Spinal cord (tissue), 10 donors: ENCODE results near the gene TSACC. TPM values are rescaled to one million over a fixed set of nuclear protein-coding genes. Genes with fewer than 3 reads are reported as not detected.

Source experiments
- DNase-seq, 6 donors: peaks; one replicate each; pipeline versions ENCODE4 v3.0.0 to v3.0.0-alpha.2; 2013 to 2015; ENCODE audit warnings: low spot score in 6 of 6, low read depth in 4 of 6
- H3K27ac ChIP-seq: one replicate; pipeline ENCODE4 v1.5.1; 2013; ENCODE audit warnings: low read depth, low read length, control low read depth
- H3K27me3 ChIP-seq: one replicate; pipeline ENCODE4 v1.6.1; 2013; ENCODE audit warnings: low read length; ENCODE audit not compliant: control insufficient read depth, insufficient read depth
- H3K36me3 ChIP-seq: one replicate; pipeline ENCODE4 v1.6.1; 2013; ENCODE audit warnings: low read length; ENCODE audit not compliant: control insufficient read depth, insufficient read depth
- H3K4me1 ChIP-seq: one replicate; pipeline ENCODE4 v1.6.1; 2013; ENCODE audit warnings: low read length; ENCODE audit not compliant: control insufficient read depth, insufficient read depth
- H3K4me3 ChIP-seq: one replicate; pipeline ENCODE4 v1.5.1; 2013; ENCODE audit warnings: low read depth, low read length, control low read depth
- H3K9me3 ChIP-seq: one replicate; pipeline ENCODE4 v1.6.1; 2013; ENCODE audit warnings: low read length; ENCODE audit not compliant: control insufficient read depth, insufficient read depth
- WGBS: methylation state at CpG from one replicate; pipeline ENCODE4 v1.1.5; 2013; ENCODE audit warnings: missing lambda C conversion rate; ENCODE audit not compliant: insufficient coverage; 5-methylcytosine and 5-hydroxymethylcytosine counted together
- polyA plus RNA-seq, 2 donors: library from polyadenylated mRNA; unstranded; fragments of 120-200 nt; gene quantifications; one replicate each; pipeline ENCODE4 v1.2.1, GENCODE V29; 2013; ENCODE audit not compliant: insufficient read length in 2 of 2
- total RNA-seq, 2 donors: library from RNA; depleted of rRNA in 1 of 2; stranded (reverse); fragments of 120-200 nt in 1 of 2; fragments of >200 nt in 1 of 2; gene quantifications; one replicate each; pipeline versions ENCODE4 v1.2.3 to v1.2.4, GENCODE V29; 2013 to 2014
- donor health status: healthy.

Gene TSACC
- total and polyA plus RNA-seq, 4 donors, result 0.79 to 1.7 TPM; not detected in 2

DNA sequence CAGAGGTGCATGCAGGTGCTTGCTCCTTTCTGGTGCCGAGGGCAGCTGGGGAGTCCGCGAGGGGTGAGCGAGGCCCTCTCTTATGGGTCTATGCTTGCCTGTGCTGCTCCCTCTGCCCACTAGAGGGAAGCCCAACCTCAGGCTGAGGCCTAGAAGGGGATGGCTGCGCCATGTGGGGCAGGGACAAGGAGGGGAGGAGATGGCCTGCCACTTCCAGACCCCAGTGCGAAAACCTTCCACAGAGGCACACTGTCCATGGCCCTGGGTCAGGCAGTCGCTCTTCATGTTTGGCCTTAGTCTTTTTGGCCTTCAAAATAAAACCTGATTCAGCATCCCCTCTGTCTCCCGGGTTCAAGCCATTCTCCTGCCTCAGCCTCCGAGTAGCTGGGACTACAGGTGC is 44.7 kb downstream of the TSACC start:
- H3K4me1 ChIP-seq, result peaks cover 47% of the 10 kb centered on the region
- H3K4me3 ChIP-seq, result no peak overlapping the region
- peak in 3 of 6 donors; percentile 72 to 93 (median 92) for DNase-seq
- no peaks in the 10 kb centered on the region for H3K36me3 ChIP-seq
- H3K9me3 ChIP-seq, result no peaks in the 10 kb centered on the region
- WGBS, result 4% methylated on average over 7 of the region's 9 CpGs
- peaks cover 1% of the 10 kb centered on the region for H3K27me3 ChIP-seq
- no peak overlapping the region for H3K27ac ChIP-seq

- Histone ChIP-seq H3K4me3 (no peak overlapping the region), H3K27ac (no peak overlapping the region)
- no CpG with 5 or more reads among the region's 3 CpGs for WGBS
Measured at GRCh38 chr1:156384007-156384406, 45.7 kb downstream of the TSACC start.

DNA sequence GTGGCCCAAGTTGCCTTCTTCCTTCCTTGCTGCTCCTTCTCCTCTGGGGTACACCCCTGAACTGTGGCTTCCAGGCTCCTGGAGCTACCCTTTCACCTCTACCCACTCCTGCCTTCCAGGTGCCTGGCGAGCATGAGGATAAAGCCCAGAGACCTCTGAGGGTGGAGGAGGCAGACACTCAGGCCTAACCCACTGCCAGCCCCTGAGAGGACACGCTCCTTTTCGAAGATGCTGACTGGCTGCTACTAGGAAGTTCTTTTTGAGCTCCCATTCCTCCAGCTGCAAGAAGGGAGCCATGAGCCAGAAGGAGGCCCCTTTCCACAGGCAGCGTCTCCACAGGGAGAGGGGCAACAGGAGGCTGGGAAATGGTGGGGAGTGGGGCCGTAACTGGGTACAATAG is 46.3 kb downstream of the TSACC start:
- Histone ChIP-seq H3K27me3 (peaks cover 5% of the 10 kb centered on the region), H3K9me3 (no peaks in the 10 kb centered on the region), H3K4me3 (no peak overlapping the region), H3K4me1 (peaks cover 62% of the 10 kb centered on the region), H3K27ac (no peak overlapping the region), H3K36me3 (no peaks in the 10 kb centered on the region)
- WGBS, result 100% methylated on average over 2 of the region's 5 CpGs
- no peak for DNase-seq

More at GRCh38 chr1:156384007-156384406, 45.7 kb downstream of the TSACC start:
- H3K9me3 ChIP-seq, result no peaks in the 10 kb centered on the region
- H3K27me3 ChIP-seq, result peaks cover 5% of the 10 kb centered on the region
- peaks cover 56% of the 10 kb centered on the region for H3K4me1 ChIP-seq
- DNase-seq, result no peak
- H3K36me3 ChIP-seq, result no peaks in the 10 kb centered on the region

DNA sequence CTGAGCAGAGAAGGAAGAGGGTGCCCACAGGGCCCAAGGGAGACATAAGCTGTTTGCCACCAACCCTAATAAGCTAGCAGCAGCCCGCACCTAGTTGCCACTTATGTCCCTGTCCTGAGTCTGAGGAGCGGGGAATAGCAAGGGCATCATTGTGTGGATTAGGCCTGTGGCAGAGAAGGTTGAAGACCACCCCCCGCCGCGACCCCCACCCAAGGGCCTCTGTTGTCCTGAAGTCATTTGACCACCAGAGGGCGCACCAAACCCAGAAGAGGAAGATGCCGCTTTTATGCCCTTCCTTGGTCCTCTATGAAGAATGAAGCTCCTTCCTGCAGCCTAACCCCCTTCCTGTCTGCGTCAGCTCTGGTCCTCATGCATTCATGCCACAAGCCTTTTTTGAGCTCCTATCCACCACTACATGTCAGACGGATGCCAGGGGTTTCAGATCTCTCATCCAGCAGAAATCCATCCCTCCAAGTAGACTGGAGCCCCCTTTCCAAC is 47.3 kb downstream of the TSACC start:
- Histone ChIP-seq H3K9me3 (no peaks in the 10 kb centered on the region), H3K4me3 (no peak overlapping the region), H3K27ac (peak overlapping the region; percentile 11), H3K36me3 (no peaks in the 10 kb centered on the region), H3K27me3 (peaks cover 5% of the 10 kb centered on the region), H3K4me1 (peaks cover 72% of the 10 kb centered on the region)
- peak in 2 of 6 donors; percentile 93 to 96 for DNase-seq
- 2% methylated on average over 7 of the region's 9 CpGs for WGBS

- Histone ChIP-seq H3K9me3 (no peaks in the 10 kb centered on the region), H3K4me3 (no peak overlapping the region), H3K27me3 (peaks cover 5% of the 10 kb centered on the region), H3K27ac (peak overlapping the region; percentile 11), H3K4me1 (peaks cover 79% of the 10 kb centered on the region), H3K36me3 (no peaks in the 10 kb centered on the region)
- whole genome bisulfite sequencing, result 73% methylated on average over 3 of the region's 6 CpGs
- DNase-seq, result no peak
Measured at GRCh38 chr1:156386134-156386901, 48.0 kb downstream of the TSACC start.

GRCh38 chr1:156386949-156387869 is 48.9 kb downstream of the TSACC start:
- no peak overlapping the region for H3K4me3 ChIP-seq
- no peaks in the 10 kb centered on the region for H3K36me3 ChIP-seq
- no peak for DNase-seq
- peak overlapping the region; percentile 91 for H3K27ac ChIP-seq
- 71% methylated on average over 7 of the region's 8 CpGs for WGBS
- H3K27me3 ChIP-seq, result peaks cover 5% of the 10 kb centered on the region
- no peaks in the 10 kb centered on the region for H3K9me3 ChIP-seq
- H3K4me1 ChIP-seq, result peaks cover 88% of the 10 kb centered on the region

DNA sequence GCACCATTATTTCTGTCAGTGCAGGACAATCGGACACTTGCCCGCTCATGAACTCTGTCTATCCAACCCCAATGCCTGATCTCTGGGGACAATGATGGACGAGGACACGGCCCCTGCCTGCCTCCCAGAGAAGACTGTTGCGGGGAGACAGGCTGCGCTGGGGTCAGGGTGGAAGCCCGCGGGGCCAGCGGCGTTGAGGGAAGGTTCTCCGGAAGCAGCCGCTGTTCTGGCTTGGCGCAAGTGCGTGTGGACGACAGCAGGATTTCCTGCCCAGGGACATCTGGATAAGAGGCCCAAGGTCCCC is 49.5 kb downstream of the TSACC start:
- DNase-seq, result no peak
- H3K4me1 ChIP-seq, result peaks cover 89% of the 10 kb centered on the region

DNA sequence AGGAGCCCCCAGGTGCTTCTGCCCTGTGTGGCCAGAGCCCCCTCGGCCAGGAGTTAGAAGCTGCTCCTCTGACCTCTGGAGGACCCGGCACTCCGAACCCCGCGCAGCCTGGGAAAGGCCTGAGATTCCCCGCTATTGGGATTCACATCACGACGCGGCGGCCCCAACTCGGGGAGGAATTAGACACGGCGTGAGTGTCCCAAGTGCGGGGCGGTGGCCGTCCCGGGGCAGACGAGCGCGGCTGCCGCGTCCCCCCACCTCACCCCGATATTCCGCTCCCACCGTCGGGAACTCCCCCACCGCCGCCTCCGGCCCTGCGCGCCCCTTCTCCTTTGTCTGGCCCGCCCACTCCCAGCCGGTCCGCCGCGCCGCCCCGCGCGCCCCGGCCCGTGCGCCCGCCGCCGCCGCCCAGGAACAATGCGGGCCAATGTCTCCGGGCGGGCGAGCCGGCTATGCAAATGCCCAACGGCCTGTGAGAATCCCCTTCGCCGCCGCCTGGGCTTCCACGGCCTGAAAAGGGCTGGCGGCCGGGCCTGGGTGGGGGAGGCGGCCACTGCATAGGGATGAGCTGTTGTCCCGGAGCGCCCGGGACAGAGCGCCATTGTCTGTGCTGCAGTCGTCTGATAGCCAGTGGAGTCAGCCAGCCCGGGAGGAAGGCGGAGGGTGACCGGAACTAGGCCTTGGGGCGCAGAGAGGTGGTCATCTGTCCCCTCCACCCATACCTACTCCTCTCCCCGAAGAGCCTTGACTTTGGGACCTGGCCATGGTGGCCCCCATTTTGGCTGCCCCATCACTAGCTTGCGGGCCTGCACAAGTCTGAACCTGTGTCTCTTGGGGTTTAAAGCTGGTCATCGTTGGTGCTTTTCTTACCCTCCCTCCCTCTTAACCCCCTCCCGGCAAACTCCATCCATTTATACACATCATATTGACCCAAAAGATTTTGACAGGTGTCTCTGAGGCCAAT is 50.1 kb downstream of the TSACC start:
- H3K9me3 ChIP-seq, result no peaks in the 10 kb centered on the region
- DNase-seq, result peak in 3 of 6 donors; percentile 73 to 92 (median 89)
- peak overlapping the region; percentile 27 for H3K4me3 ChIP-seq
- WGBS, result 6% methylated on average over 73 of the region's 73 CpGs
- H3K27ac ChIP-seq, result peak overlapping the region; percentile 91
- H3K27me3 ChIP-seq, result peaks cover 5% of the 10 kb centered on the region
- peaks cover 89% of the 10 kb centered on the region for H3K4me1 ChIP-seq
- no peaks in the 10 kb centered on the region for H3K36me3 ChIP-seq

More for the DNA sequence above, 49.5 kb downstream of the TSACC start:
- Histone ChIP-seq H3K27ac (peak overlapping the region; percentile 91), H3K4me3 (peak overlapping the region; percentile 27), H3K27me3 (peaks cover 5% of the 10 kb centered on the region), H3K36me3 (no peaks in the 10 kb centered on the region), H3K9me3 (no peaks in the 10 kb centered on the region)
- WGBS, result 12% methylated on average over 15 of the region's 15 CpGs

DNA sequence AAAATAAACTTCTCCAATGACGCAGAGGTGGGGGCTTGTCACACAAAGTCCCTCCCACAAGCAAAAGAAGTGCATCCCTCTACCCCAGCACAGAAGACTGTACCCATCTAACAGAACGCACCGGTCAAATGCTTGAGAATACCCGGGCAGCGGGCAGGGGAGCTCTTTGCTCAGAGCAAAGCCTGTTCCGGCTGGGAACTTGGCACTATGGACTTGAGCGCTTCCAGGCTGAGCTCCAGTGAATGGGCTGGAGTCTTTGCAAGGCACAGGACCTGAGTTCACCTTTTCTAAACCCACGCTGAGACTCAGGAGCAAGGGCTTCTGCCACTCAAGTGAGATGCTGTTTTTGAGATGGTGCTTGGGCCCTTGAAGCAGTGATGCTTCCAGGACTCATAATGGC is 51.0 kb downstream of the TSACC start:
- peaks cover 93% of the 10 kb centered on the region for H3K4me1 ChIP-seq
- H3K36me3 ChIP-seq, result no peaks in the 10 kb centered on the region
- WGBS, result 49% methylated on average over 8 of the region's 8 CpGs
- H3K27ac ChIP-seq, result peak overlapping the region; percentile 87
- H3K4me3 ChIP-seq, result no peak overlapping the region
- peaks cover 5% of the 10 kb centered on the region for H3K27me3 ChIP-seq
- H3K9me3 ChIP-seq, result no peaks in the 10 kb centered on the region
- DNase-seq, result peak in 2 of 6 donors; percentile 38 to 57
